ENCODE results near the gene DCBLD2.
"Not testable (repeated sequence)": the region's sequence is repeated elsewhere in the genome, so short reads cannot be mapped to it uniquely, and the experiment has no call there.

DCBLD2 gene

DNA sequence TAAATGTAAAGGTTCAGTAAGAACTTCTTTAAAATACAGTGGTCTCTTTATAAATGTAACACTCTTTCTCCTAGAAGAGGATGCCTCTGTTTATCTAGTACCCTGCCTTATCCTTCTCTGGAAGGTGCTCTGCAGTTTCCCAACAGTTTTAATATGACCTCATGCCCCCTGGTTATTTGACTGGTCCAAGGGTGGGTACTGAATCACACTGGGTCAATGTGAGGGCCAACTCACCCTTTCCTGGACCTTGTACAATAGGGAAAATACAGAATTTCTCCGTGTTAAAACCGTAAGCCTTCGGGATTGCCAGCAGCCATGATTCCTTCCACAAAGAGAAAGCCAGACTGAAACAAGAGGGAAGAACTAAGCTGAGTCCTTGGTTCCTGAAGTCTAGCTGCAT lies 9.2 kb downstream of the DCBLD2 start:
- no peak for DNase-seq (ENCODE audit: low read depth)

DNA sequence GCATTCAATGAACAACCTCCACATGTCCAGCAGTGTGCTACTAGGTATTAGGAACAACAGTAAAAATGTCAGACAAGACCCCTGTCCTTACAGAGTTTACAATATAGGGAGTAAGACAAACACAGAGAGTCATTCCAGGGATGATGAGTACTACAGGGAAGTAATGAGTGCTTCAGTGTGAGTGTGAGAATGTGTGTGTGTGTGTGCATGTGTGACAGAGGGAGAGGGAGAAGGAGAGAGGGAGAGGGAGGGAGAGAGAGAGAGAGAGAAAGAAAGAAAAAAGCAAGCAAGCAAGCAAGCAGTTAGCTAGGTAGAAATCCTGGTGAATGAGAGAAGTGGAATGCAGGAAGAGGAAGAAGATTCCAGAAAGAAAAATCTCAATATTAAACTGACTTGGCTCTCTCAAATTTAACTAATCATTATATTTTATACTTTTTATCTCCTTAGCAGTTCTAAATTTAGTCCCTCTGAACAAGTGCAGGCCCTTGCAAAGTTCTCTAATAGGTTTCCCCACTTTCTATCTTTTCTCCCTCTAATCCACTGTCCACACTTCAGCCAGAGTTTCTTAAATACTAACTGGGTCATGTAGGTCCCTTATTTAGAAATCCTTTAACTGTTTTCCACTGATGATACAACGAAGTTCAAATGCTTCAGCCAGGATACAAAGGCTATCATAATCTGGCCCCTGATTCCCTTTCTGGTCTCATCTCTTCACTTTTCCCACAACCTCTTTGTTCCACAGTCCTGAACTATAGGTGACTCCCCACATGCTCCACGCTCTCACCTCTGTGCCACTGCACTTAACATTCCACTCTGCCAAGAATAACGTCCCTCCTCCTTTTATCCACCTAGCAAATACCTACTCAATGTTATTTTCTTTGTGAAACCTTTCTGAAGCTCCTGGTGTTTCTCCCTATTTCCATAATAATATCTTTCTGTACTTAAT lies 10.3 kb downstream of the DCBLD2 start:
- DNase-seq (ENCODE audit: low read depth) = no peak

DNA sequence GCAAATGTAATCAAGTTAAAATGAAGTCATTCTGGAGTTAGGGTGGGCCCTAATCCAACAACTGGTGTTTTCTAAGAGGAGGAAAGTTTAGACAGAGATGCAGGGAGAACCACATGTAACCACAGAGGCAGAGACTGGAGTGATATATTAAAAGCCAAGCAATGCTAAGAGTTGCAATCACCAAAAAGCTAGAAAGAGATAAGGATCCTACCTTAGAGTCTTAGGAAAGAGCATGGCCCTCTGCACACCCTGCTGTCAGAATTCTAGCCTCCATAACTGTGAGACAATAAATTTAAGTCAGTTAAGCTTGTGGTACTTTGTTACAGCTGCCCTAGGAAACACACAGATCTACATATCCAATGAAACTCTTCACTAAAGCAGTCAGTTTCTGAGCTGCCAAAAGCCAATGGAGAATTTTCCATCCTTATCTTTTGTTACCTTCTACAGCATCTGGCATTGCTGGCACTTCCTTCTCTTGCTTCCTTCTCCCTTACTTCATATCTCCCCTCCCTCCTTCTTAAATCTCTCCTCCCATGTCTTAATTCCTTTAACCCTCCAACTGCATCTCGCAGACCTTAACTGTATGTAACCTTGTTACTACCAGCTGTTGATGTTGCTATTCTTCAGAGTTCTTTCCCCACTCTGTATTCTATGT lies 11.2 kb downstream of the DCBLD2 start:
- no peak for DNase-seq (ENCODE audit: low read depth)

DNA sequence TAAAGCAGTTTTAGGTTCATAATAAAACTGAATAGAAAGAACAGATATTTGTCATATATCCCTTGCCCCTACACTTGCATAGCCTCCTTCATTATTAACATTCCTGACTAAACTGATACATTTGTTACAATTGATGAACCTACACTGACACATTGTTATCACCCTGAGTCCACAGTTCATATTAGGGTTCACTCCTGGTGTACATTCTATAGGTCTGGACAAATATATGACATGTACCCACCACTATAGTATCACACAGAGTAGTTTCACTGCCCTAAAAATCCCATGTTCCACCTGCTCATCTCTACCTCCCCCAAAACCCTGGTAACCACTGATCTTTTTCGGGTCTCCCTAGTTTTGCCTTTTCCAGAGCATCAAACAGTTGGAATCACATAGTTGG lies 13.8 kb downstream of the DCBLD2 start:
- no peak for DNase-seq (ENCODE audit: low read depth)

DNA sequence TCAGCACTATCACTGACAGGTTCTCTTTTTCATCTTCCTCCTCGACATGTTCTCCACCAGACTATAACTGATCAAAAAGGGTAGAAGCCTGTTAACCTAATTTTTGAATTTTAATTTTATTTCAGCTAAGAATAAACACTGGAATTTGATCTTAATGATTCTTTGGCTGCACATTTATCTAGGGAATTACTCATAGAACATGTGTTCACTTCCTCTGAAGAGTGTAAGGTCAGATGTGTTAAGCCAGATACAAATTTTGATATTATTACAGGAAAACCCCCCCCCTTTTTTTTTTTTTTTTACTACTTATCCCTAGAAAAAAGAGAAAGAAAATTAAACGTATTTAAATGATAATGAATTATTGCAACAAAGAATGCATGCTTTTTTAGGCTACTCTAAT lies 15.0 kb downstream of the DCBLD2 start:
- DNase-seq (ENCODE audit: low read depth) = no peak

DNA sequence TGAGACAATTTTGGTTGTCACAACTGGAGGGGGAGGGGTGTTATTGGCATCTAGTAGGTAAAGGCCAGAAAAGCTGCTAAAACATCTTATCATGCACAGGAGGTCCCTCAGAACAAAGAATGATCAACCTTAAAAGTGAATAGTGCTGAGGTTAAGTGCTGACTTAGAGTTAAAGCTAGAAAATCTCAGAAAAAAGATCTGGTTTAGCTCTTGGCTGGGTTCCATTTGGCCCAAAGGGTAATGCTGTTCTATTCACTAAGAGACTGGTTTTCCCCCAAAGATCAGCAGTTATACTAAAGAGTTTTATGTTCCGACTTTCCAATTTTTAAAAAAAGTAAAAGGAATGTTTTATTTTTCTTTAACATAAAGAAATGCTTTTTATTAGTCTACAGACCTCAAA lies 15.6 kb downstream of the DCBLD2 start:
- no peak for DNase-seq (ENCODE audit: low read depth)

DNA sequence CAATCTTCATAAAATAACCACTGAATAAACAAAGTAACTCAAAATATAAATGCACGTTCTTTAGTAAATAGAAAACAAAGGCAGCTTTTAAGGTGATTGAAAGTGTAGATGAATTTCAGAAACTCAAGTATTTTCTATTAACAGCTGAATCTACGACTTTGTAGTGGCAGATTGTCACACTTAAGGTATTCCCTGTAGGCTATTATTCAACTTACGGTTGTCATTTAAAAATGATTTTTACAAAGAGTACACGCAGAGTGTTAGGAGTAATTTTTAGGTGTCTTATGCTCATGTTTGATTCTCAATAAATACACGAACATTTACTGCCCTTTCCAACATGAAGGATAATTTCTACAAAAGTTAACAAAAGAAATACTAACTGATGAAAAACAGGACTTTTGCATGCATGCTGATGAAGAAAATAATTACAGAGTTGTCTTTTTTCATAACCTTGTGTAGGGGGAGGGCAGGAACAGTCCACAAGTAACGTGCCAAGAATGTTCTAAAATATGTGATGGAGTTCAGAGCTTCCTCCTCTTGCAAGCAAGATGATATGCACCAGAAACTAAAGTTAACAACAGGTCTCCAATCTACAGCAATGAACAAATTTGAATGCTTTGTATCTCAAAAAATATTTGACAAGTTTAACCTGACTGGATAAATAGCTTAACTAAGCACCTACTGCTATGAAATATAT lies 16.7 kb downstream of the DCBLD2 start:
- no peak for DNase-seq (ENCODE audit: low read depth)

DNA sequence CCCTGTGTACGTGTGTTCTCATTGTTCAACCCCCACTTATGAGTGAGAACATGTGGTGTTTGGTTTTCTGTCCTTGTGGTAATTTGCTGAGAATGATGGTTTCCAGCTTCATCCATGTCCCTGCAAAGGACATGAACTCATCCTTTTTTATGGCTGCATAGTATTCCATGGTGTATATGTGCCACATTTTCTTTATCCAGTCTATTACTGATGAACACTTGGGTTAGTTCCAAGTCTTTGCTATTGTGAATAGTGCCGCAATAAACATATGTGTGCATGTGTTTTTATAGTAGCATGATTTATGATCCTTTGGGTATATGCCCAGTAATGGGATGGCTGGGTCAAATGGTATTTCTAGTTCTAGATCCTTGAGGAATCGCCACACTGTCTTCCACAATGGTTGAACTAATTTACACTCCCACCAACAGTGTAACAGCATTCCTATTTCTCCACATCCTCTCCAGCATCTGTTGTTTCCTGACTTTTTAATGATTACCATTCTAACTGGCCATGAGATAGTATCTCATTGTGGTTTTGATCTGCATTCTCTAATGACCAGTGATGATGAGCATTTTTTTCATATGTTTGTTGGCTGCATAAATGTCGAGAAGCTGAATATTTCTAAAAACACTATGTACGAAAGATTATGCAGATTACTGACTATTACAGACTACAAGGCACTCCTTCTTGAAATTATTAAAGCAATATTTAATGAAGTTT lies 18.7 kb downstream of the DCBLD2 start:
- peak; percentile 49 for DNase-seq (ENCODE audit: low read depth)

DNA sequence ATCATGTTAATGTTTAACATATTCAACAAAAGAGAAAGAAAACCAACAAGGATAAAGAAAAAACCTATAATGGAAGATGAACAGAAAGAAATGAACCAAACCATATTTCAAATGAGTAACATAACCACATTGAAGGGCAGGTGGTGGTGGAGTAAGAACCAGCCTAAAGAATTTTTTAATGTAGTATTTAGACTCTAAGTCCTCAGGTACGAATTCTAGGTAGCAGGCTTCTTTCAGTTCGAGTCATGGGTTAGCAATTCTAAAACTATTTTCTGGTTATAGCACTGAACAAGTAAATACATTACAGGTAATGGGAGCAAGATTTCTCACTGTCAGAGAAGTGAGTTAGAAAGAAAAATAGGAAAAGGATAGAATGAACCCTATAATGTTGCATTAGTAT lies 24.4 kb downstream of the DCBLD2 start:
- no peak for DNase-seq (ENCODE audit: low read depth)

DNA sequence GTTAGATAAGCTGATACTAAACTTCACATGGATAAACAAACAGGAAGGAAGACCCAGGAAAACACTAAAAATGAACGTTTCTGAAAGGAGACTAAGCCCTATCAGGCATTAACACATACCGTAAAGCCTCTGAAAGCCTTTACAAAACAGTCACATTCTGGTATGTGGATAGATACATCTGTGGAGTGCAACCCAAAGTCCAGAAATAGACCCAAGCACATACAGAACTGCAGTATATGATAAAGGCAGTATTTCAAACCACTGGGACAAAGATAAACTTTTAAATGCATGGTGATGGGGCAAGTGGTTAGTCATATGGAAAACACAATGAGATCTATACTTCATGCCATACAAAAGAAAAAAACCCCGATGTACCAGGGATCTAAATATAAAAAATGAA lies 26.0 kb downstream of the DCBLD2 start:
- no peak for DNase-seq (ENCODE audit: low read depth)

DNA sequence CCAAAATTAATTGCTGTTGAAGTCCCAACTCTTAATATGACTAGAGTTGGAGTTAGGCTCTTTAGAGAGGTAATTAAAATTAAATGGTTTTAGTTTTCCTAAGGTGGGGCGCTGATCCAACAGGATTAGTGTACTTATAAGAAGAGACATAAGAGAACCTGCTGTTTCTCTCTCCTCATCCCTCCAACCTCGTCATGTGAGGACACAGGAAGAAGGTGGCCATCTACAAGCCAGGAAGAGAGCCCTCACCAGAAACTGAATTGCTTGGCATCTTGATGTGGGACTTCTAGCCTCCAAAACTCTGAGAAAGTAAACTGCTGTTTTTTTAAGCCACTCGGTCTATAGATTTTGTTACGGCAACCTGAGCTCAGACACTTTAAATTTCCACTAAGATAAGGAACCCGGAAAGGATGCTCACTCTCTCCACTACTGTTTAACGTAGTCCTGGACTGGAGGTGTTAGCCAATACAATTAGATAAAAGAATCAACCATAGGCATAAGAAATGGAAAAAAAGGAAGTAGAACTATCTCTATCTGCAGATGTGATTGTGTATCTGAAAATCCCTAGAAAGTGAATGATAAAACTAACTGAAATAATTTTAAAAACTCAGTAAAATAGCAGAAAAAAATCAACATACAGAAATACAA lies 26.8 kb downstream of the DCBLD2 start:
- DNase-seq (ENCODE audit: low read depth) = no peak

DNA sequence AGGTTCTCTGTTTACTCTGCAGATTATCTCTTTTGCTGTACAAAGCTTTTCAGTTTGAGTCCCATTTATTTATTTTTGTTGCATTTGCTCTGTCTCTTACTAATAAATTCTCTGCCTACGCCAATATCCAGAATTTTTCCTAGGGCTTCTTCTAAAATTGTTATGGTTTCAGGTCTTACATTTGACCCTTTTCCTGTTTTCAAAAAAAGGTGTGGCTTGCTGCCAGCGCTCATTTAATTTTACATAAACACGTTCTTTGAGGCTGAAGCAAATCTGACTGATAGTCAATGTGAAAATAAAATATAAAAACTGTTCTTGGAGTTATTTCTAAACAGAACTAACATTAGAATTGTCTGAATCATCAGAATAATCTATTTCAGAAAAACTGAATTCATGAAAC lies 32.1 kb downstream of the DCBLD2 start:
- no peak for DNase-seq (ENCODE audit: low read depth)

DNA sequence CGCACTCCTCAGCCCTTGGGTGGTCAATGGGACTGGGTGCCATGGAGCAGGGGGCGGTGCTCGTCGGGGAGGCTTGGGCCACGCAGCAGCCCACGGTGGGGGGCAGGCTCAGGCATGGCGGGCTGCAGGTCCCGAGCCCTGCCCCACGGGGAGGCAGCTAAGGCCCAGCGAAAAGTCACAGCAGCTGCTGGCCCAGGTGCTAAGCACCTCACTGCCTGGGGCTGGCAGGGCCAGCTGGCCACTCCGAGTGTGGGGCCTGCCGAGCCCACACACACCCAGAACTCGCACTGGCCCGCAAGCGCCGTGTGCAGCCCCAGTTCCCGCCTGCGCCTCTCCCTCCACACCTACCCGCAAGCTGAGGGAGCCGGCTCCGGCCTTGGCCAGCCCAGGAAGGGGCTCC lies 43.5 kb downstream of the DCBLD2 start:
- not testable (repeated sequence) for DNase-seq (ENCODE audit: low read depth)

DNA sequence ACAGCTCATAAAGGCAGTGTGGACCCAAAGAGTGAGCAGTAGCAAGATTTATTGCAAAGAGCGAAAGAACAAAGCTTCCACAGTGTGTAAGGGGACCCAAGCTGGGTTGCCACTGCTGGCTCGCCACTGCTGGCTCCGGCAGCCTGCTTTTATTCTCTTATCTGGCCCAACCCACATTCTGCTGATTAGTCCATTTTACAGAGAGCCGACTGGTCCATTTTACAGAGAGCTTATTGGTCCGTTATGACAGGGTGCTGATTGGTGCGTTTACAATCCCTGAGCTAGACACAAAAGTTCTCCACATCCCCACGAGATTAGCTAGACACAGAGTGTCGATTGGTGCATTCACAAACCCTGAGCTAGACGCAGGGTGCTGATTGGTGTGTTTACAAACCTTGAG lies 44.2 kb downstream of the DCBLD2 start:
- DNase-seq (ENCODE audit: low read depth) = not testable (repeated sequence)

DNA sequence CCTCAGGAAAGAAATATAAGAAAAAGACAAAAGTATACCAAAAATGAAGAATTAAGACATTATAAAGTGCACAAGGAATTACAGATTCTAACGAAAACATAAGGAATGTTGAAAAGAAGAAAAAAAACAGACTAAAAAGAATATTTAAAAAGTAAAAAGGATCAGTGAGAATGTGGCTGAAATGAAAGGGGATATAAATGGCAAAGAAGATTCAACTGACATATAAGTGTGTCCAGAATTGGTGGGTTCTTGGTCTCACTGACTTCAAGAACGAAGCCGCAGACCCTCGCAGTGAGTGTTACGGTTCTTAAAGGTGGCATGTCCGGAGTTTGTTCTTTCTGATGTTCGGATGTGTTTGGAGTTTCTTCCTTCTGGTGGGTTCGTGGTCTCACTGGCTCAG lies 44.8 kb downstream of the DCBLD2 start:
- DNase-seq (ENCODE audit: low read depth) = no peak

DNA sequence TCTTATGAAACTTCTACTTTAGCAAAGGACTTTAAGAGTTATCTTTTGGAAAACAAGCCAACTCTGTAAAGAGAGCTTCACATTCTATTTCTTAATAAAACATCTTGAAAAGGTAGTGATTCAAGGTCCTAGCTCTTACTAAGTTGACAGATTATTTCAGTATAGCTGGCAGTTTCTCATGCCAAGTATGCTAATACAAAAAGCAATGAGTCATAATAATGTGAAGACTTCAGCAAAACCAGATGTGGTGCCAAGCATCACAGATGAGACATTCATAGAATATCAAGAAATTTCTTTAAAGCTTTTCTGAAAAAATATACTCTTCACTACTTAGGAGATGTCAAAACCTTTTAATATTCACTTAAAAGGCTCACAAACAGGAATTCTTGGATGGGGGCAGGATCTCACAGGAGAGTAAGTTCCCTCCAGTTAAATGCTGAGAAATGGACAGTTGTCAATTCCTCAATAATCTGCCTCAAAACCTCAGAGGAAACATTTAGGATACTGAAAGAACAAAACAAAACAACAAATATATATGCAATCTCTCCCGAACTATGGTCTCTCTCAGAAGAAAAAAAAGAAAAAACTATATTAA lies 45.6 kb downstream of the DCBLD2 start:
- peak; percentile 80 for DNase-seq (ENCODE audit: low read depth)

DNA sequence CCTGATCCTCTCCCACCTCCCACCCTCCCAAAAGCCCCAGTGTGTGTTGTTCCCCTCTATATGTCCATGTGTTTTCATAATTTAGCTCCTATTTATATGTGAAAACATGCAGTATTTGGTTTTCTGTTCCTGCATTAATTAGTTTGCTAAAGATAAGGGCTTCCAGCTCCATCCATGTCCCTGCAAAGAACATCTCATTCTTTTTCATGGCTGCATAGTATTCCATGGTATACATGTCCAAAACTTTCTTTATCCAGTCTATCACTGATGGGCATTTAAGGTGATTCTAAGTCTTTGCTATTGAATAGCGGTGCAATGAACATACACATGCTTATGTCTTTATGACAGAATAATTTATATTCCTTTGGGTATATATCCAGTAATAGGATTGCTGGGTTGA lies 53.4 kb downstream of the DCBLD2 start:
- no peak for DNase-seq (ENCODE audit: low read depth)

DNA sequence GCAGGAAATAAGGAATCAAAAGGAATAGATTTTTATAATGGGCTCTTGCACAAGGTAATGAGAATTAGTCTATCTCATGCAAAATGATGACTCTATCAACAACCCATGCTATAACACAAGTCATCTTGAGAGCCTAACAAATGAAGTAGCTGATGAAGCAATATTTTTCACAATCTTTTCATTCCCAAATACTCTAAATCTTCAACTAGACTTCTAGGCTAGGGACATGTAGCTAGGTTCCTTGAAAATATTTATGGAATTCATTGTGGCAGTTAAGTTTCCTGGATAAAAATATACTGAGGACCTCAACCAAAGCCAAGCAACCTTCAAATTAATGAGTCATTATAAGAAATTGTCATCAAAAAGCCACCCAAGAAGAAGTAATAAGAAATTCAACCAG lies 55.4 kb downstream of the DCBLD2 start:
- DNase-seq (ENCODE audit: low read depth) = peak; percentile 76

DNA sequence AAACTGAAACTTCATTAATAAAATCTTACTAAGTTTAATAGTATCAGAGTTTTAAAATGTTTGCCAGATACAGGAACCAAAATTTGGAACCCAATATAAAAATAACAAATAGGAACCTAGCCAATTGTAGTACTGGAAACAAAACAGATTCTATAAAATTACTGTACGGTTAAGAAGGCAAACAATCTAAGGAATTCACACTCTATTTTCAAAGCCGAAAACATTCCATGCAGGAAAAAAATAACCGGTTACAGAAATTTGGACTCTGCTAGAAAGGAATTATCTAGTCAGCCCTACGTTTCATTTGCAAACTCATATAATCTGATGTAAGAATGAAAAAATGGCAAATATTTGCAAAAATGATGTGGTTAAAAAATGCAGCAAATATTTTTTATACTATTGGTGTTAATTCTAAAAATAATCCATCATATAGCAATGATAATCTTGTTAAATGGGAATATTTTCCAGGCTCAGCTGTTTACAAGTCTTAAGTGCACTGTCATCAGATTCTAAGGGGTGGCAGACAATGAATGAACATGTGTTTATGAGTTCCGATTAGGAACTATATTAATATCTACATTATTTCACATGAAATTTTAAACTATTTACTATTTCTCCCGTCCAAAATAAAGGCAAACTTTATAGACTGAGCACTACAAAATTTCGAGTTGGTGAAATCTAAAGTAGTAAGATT lies 58.1 kb downstream of the DCBLD2 start:
- no peak for DNase-seq (ENCODE audit: low read depth)

DNA sequence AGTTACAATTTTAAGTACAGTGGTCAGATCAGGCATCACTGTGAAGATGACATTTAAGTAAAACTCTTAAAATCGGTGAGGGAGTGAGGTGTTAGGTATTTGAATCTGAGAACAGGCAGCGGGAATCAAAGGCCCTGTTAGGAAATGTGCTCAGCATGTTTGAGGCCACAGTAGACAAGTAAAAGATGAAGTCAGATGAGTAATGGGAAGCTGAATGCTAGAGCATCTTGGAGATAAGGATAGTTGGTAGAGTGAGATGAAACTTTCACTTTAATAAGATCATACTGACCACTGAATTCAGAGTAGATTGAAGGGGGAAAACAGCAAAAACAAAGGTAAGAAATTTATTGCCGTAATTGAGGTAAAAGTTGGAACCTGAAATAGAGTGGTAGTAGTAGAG lies 61.6 kb downstream of the DCBLD2 start:
- no peak for DNase-seq (ENCODE audit: low read depth)

DNA sequence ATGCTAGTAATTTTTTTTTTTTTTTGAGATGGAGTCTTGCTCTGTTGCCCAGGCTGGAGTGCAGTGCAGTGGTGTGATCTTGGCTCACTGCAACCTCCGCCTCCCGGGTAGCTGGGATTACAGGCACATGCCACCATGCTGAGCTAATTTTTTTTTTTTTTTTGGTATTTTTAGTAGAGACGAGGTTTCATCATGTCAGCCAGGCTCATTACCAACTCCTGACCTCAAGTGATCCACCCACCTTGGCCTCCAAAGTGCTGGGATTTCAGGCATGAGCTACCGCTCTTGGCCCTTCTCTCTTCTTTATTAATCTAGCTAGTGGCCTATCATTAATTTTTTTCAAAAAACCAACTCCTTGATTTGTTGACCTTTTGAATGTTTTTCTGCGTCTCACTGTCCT lies 70.4 kb downstream of the DCBLD2 start:
- DNase-seq (ENCODE audit: low read depth) = not testable (repeated sequence)
